H9 (cell line): Measurements from ENCODE around the gene ABCA3. TPM values are rescaled to one million over a fixed set of nuclear protein-coding genes. Genes with fewer than 3 reads are reported as not detected.

Experiments used
- DNase-seq: peaks from one replicate; pipeline ENCODE4 v3.0.0-alpha.2; 2017
- H2AFZ ChIP-seq: one replicate; pipeline ENCODE4 v1.6.1; 2013; ENCODE audit warnings: mild to moderate bottlenecking, low read length, control low read depth, moderate library complexity
- H2AK5ac ChIP-seq: 2 replicates; pipeline ENCODE4 v1.6.1; 2013; ENCODE audit warnings: low read length, control low read depth, mixed read lengths; ENCODE audit not compliant: insufficient read length
- H2BK120ac ChIP-seq: one replicate; pipeline ENCODE4 v1.6.1; 2013; ENCODE audit warnings: low read depth, mild to moderate bottlenecking, low read length, control low read depth, inconsistent platforms; ENCODE audit not compliant: poor library complexity, severe bottlenecking
- H2BK12ac ChIP-seq: 2 replicates; pipeline ENCODE4 v1.6.1; 2013; ENCODE audit warnings: low read length, control low read depth, mixed read lengths, low read depth; ENCODE audit not compliant: insufficient read length
- H2BK15ac ChIP-seq: 2 replicates; pipeline ENCODE4 v1.6.1; 2013; ENCODE audit warnings: low read depth, low read length, control low read depth
- H2BK20ac ChIP-seq: one replicate; pipeline ENCODE4 v1.6.1; 2013; ENCODE audit warnings: low read depth, mild to moderate bottlenecking, low read length, control low read depth, inconsistent platforms; ENCODE audit not compliant: poor library complexity, severe bottlenecking
- H2BK5ac ChIP-seq: 2 replicates; pipeline ENCODE4 v1.6.1; 2013; ENCODE audit warnings: low read length, control low read depth, mixed read lengths; ENCODE audit not compliant: insufficient read length
- H3K14ac ChIP-seq: 2 replicates; pipeline ENCODE4 v1.6.1; 2013; ENCODE audit warnings: low read length, control low read depth; ENCODE audit not compliant: insufficient read depth
- H3K18ac ChIP-seq: 2 replicates; pipeline ENCODE4 v1.6.1; 2013; ENCODE audit warnings: low read depth, mild to moderate bottlenecking, mixed read lengths, low read length, control low read depth; ENCODE audit not compliant: insufficient read length
- H3K23ac ChIP-seq: 2 replicates; pipeline ENCODE4 v1.6.1; 2013; ENCODE audit warnings: low read length, control low read depth, mixed read lengths, low read depth; ENCODE audit not compliant: insufficient read length
- H3K23me2 ChIP-seq: 2 replicates; pipeline ENCODE4 v1.6.1; 2013; ENCODE audit warnings: low read depth, mild to moderate bottlenecking, mixed read lengths, low read length, control low read depth; ENCODE audit not compliant: insufficient read length, poor library complexity, severe bottlenecking
- H3K27ac ChIP-seq: 2 replicates; pipeline ENCODE4 v1.5.1; 2013; ENCODE audit warnings: low read length, control low read depth, mixed read lengths, low read depth; ENCODE audit not compliant: insufficient read length
- H3K27me3 ChIP-seq: 2 replicates; pipeline ENCODE4 v1.6.1; 2013; ENCODE audit warnings: low read length, control low read depth, inconsistent platforms; ENCODE audit not compliant: insufficient read depth
- H3K4ac ChIP-seq: 2 replicates; pipeline ENCODE4 v1.6.1; 2013; ENCODE audit warnings: low read depth, mild to moderate bottlenecking, control low read depth, inconsistent platforms, low read length, moderate library complexity
- H3K4me1 ChIP-seq: 2 replicates; pipeline ENCODE4 v1.6.1; 2013; ENCODE audit warnings: low read length, control low read depth, inconsistent platforms; ENCODE audit not compliant: insufficient read depth
- H3K4me2 ChIP-seq: 2 replicates; pipeline ENCODE4 v1.6.1; 2013; ENCODE audit warnings: low read length, control low read depth, mixed read lengths; ENCODE audit not compliant: insufficient read length, insufficient read depth
- H3K56ac ChIP-seq: 2 replicates; pipeline ENCODE4 v1.6.1; 2013; ENCODE audit warnings: low read depth, mild to moderate bottlenecking, mixed read lengths, low read length, control low read depth; ENCODE audit not compliant: insufficient read length
- H3K79me1 ChIP-seq: 2 replicates; pipeline ENCODE4 v1.6.1; 2013; ENCODE audit warnings: low read depth, mild to moderate bottlenecking, moderate library complexity, low read length, control low read depth, inconsistent platforms; ENCODE audit not compliant: insufficient read depth, poor library complexity, severe bottlenecking
- H3K79me2 ChIP-seq: 2 replicates; pipeline ENCODE4 v1.6.1; 2013; ENCODE audit warnings: low read length, control low read depth, inconsistent platforms; ENCODE audit not compliant: insufficient read depth
- H3K9ac ChIP-seq: 2 replicates; pipeline ENCODE4 v1.6.1; 2013; ENCODE audit warnings: low read length, control low read depth, mixed read lengths; ENCODE audit not compliant: insufficient read length; ENCODE audit errors: extremely low read depth
- H3K9me3 ChIP-seq: one replicate; pipeline ENCODE4 v1.6.1; 2013; ENCODE audit warnings: low read depth, low read length, inconsistent platforms; ENCODE audit not compliant: control insufficient read depth
- H3T11ph ChIP-seq: one replicate; pipeline ENCODE4 v1.6.1; 2013; ENCODE audit warnings: mild to moderate bottlenecking, low read length, control low read depth, inconsistent platforms
- H4K20me1 ChIP-seq: one replicate; pipeline ENCODE4 v1.6.1; 2013; ENCODE audit not compliant: control insufficient read depth, insufficient read length, insufficient read depth
- H4K5ac ChIP-seq: 2 replicates; pipeline ENCODE4 v1.6.1; 2013; ENCODE audit warnings: low read depth, mild to moderate bottlenecking, mixed read lengths, low read length, control low read depth; ENCODE audit not compliant: insufficient read length
- H4K8ac ChIP-seq: replicated peaks from 2 replicates; pipeline ENCODE4 v1.6.1; 2013; ENCODE audit warnings: low read length, control low read depth, mixed read lengths, low read depth; ENCODE audit not compliant: insufficient read length
- H4K91ac ChIP-seq: 2 replicates; pipeline ENCODE4 v1.6.1; 2013; ENCODE audit warnings: low read depth, mild to moderate bottlenecking, moderate library complexity, mixed read lengths, low read length, control low read depth; ENCODE audit not compliant: insufficient read length
- H3K27ac Mint-ChIP-seq, 3 experiments: 2 replicates in 2 of 3; 3 replicates in 1 of 3; pipeline ENCODE4 v1.8.0; 2020 to 2021; ENCODE audit warnings: mixed read lengths in 3 of 3, mild to moderate bottlenecking in 1 of 3, moderate library complexity in 1 of 3
- H3K27me3 Mint-ChIP-seq: 2 replicates; pipeline ENCODE4 v1.8.0; 2021; ENCODE audit warnings: low read depth, mild to moderate bottlenecking, moderate library complexity, mixed read lengths
- H3K36me3 Mint-ChIP-seq, 3 experiments: 2 replicates in 2 of 3; 3 replicates in 1 of 3; pipeline ENCODE4 v1.8.0; 2020 to 2021; ENCODE audit warnings: low read depth in 3 of 3, mixed read lengths in 3 of 3; ENCODE audit not compliant: insufficient read depth in 1 of 3
- H3K4me1 Mint-ChIP-seq, 2 experiments: 2 replicates each; pipeline ENCODE4 v1.8.0; 2020; ENCODE audit warnings: mixed read lengths in 2 of 2
- H3K4me3 Mint-ChIP-seq, 2 experiments: 2 replicates in 1 of 2; 3 replicates in 1 of 2; pipeline ENCODE4 v1.8.0; 2020 to 2021; ENCODE audit warnings: mild to moderate bottlenecking in 2 of 2, mixed read lengths in 2 of 2, moderate library complexity in 1 of 2
- H3K9me3 Mint-ChIP-seq, 2 experiments: 2 replicates in 1 of 2; 3 replicates in 1 of 2; pipeline ENCODE4 v1.8.0; 2020; ENCODE audit warnings: mild to moderate bottlenecking in 2 of 2, mixed read lengths in 2 of 2, moderate library complexity in 1 of 2
- WGBS: extraction: QIAGEN DNeasy Blood & Tissue Kit; methylation state at CpG from one replicate; pipeline ENCODE4 v1.1.7; 2013; ENCODE audit warnings: missing lambda C conversion rate, low lambda C conversion rate, mixed read lengths; ENCODE audit not compliant: insufficient read length; ENCODE audit errors: extremely low coverage; 5-methylcytosine and 5-hydroxymethylcytosine counted together
- total RNA-seq: library from RNA; stranded (reverse); gene quantifications from 2 replicates; pipeline ENCODE4 v1.2.1, GENCODE V29; 2021
- TF ChIP-seq, protein P1 (sequence below): fragments of 200-600 bp; sonication (generic); conservative IDR thresholded peaks from 3 replicates; pipeline ENCODE4 v1.8.0; 2021; ENCODE audit warnings: antibody characterized with exemption, mild to moderate bottlenecking

The ABCA3 gene
- total RNA-seq, 1 experiment from 2014 or later: 8.0 TPM

DNA sequence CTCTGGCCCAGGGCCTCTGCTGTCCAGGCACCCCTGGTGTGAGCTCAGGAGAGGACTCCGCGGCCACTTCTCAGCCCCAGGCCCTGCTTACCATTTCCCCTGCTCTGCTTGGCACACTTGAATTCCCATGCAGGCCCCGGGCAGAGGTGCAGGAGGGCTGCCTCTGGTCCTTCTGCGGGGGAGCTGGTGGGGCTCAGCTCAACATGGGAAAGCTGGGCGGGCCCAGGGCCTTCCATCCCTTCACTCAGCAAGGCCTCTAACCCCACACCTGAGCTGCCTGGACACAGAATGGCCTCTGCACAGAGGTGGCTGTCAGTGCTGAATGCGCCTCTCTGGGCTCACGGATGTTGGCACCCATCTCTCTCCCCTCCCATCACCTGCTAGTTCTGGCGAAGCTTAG is 60.1 kb downstream of the ABCA3 start:
- Mint-ChIP-seq H3K36me3 (no peaks in the 10 kb centered on the region; a peak in 1 of 7 replicates), H3K27ac (no peak overlapping the region; a peak in 1 of 7 replicates), H3K9me3 (no peaks in the 10 kb centered on the region), H3K27me3 (peaks cover 7% of the 10 kb centered on the region; the same call in 1 of the 2 replicates), H3K4me1 (peaks cover 5 to 19% of the 10 kb centered on the region in 2 experiments), H3K4me3 (no peak overlapping the region)
- Histone ChIP-seq H3K4me1 (no peaks in the 10 kb centered on the region), H4K8ac (no peak overlapping the region), H3K27ac (no peak overlapping the region), H3K4ac (no peak overlapping the region), H2AK5ac (no peak overlapping the region), H3K4me2 (no peak overlapping the region), H2BK120ac (no peak overlapping the region), H3T11ph (no peak overlapping the region), H3K27me3 (no peaks in the 10 kb centered on the region), H2BK5ac (no peak overlapping the region), H4K20me1 (no peaks in the 10 kb centered on the region), H3K56ac (no peak overlapping the region), H4K5ac (no peak overlapping the region), H3K9ac (no peak overlapping the region), H4K91ac (no peak overlapping the region), H3K23me2 (no peaks in the 10 kb centered on the region), H3K23ac (no peak overlapping the region), H3K18ac (no peak overlapping the region), H3K79me1 (no peaks in the 10 kb centered on the region), H3K9me3 (no peaks in the 10 kb centered on the region), H2AFZ (no peak overlapping the region), H3K14ac (no peak overlapping the region), H2BK15ac (no peak overlapping the region), H2BK20ac (no peak overlapping the region), H2BK12ac (no peak overlapping the region), H3K79me2 (no peaks in the 10 kb centered on the region)
- DNase-seq: no peak
- TF ChIP-seq, protein P1, sequence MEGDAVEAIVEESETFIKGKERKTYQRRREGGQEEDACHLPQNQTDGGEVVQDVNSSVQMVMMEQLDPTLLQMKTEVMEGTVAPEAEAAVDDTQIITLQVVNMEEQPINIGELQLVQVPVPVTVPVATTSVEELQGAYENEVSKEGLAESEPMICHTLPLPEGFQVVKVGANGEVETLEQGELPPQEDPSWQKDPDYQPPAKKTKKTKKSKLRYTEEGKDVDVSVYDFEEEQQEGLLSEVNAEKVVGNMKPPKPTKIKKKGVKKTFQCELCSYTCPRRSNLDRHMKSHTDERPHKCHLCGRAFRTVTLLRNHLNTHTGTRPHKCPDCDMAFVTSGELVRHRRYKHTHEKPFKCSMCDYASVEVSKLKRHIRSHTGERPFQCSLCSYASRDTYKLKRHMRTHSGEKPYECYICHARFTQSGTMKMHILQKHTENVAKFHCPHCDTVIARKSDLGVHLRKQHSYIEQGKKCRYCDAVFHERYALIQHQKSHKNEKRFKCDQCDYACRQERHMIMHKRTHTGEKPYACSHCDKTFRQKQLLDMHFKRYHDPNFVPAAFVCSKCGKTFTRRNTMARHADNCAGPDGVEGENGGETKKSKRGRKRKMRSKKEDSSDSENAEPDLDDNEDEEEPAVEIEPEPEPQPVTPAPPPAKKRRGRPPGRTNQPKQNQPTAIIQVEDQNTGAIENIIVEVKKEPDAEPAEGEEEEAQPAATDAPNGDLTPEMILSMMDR: no peak
- WGBS: no CpG with 5 or more reads among the region's 8 CpGs
